ENCODE measurements around the gene NDFIP2.

Gene NDFIP2

GRCh38 chr13:79492918-79493594 lies 12.1 kb downstream of the NDFIP2 start:
- FAIRE-seq = no peak
- no peak for DNase-seq (ENCODE audit: low spot score)

GRCh38 chr13:79496188-79496587 lies 15.2 kb downstream of the NDFIP2 start:
- FAIRE-seq = no peak

GRCh38 chr13:79497064-79497463 lies 16.1 kb downstream of the NDFIP2 start:
- FAIRE-seq = no peak
- DNase-seq (ENCODE audit: low spot score) = no peak

More at GRCh38 chr13:79496188-79496587, 15.2 kb downstream of the NDFIP2 start:
- no peak for DNase-seq (ENCODE audit: low spot score)

- DNase-seq (ENCODE audit: low spot score) (no peak), FAIRE-seq (no peak)
These were observed 16.9 kb downstream of the NDFIP2 start for GRCh38 chr13:79497852-79498251.

GRCh38 chr13:79500829-79501228 lies 19.9 kb downstream of the NDFIP2 start:
- DNase-seq (ENCODE audit: low spot score) (no peak), FAIRE-seq (no peak)

GRCh38 chr13:79501538-79502232 lies 20.7 kb downstream of the NDFIP2 start:
- FAIRE-seq (no peak), DNase-seq (ENCODE audit: low spot score) (no peak)

- DNase-seq (ENCODE audit: low spot score) (no peak), FAIRE-seq (no peak)
These were observed 22.0 kb downstream of the NDFIP2 start for GRCh38 chr13:79502859-79503468.

- no peak for FAIRE-seq
- DNase-seq (ENCODE audit: low spot score) = no peak
These were observed 22.6 kb downstream of the NDFIP2 start for GRCh38 chr13:79503473-79504017.

GRCh38 chr13:79508224-79508961 lies 27.4 kb downstream of the NDFIP2 start:
- DNase-seq (ENCODE audit: low spot score) (no peak), FAIRE-seq (no peak)

GRCh38 chr13:79511611-79512010 lies 30.7 kb downstream of the NDFIP2 start:
- DNase-seq (ENCODE audit: low spot score) (no peak), FAIRE-seq (no peak)

- DNase-seq (ENCODE audit: low spot score) = no peak
- no peak for FAIRE-seq
These were observed 32.0 kb downstream of the NDFIP2 start for GRCh38 chr13:79512950-79513349.

GRCh38 chr13:79516595-79516994 lies 35.6 kb downstream of the NDFIP2 start:
- FAIRE-seq = no peak

GRCh38 chr13:79519255-79519654 lies 38.3 kb downstream of the NDFIP2 start:
- DNase-seq (ENCODE audit: low spot score) = no peak
- peak; percentile 68 for FAIRE-seq

More at GRCh38 chr13:79516595-79516994, 35.6 kb downstream of the NDFIP2 start:
- DNase-seq (ENCODE audit: low spot score) = no peak

GRCh38 chr13:79522583-79522982 lies 41.6 kb downstream of the NDFIP2 start:
- DNase-seq (ENCODE audit: low spot score) (no peak), FAIRE-seq (no peak)

- FAIRE-seq = no peak
- DNase-seq (ENCODE audit: low spot score) = peak; percentile 10
These were observed 44.3 kb downstream of the NDFIP2 start for GRCh38 chr13:79525064-79525857.

- FAIRE-seq (no peak), DNase-seq (ENCODE audit: low spot score) (no peak)
These were observed 46.7 kb downstream of the NDFIP2 start for GRCh38 chr13:79527698-79528097.

GRCh38 chr13:79528356-79528755 lies 47.4 kb downstream of the NDFIP2 start:
- FAIRE-seq (no peak), DNase-seq (ENCODE audit: low spot score) (no peak)

GRCh38 chr13:79528759-79529191 lies 47.8 kb downstream of the NDFIP2 start:
- no peak for DNase-seq (ENCODE audit: low spot score)
- FAIRE-seq = no peak

- no peak for DNase-seq (ENCODE audit: low spot score)
These were observed 48.9 kb downstream of the NDFIP2 start for GRCh38 chr13:79529817-79530216.

GRCh38 chr13:79530270-79530669 lies 49.3 kb downstream of the NDFIP2 start:
- FAIRE-seq (no peak), DNase-seq (ENCODE audit: low spot score) (no peak)

More at GRCh38 chr13:79529817-79530216, 48.9 kb downstream of the NDFIP2 start:
- no peak for FAIRE-seq
